Left ventricle myocardium inferior (tissue), 1 donor: Measurements from ENCODE around the gene ZFP1. TPM values are rescaled to one million over a fixed set of nuclear protein-coding genes. Genes with fewer than 3 reads are reported as not detected.

ENCODE experiments used
- DNase-seq: peaks from one replicate; pipeline ENCODE4 v3.0.0-alpha.2; 2020
- H3K27ac ChIP-seq: fragments of 200-600 bp; replicated peaks from 2 replicates; pipeline ENCODE4 v1.8.0; 2021
- H3K27me3 ChIP-seq: fragments of 200-600 bp; 2 replicates; pipeline ENCODE4 v1.8.0; 2021; ENCODE audit warnings: low read depth
- H3K36me3 ChIP-seq: fragments of 200-600 bp; 2 replicates; pipeline ENCODE4 v1.8.0; 2021
- H3K4me1 ChIP-seq: fragments of 200-600 bp; 2 replicates; pipeline ENCODE4 v1.8.0; 2021
- H3K4me3 ChIP-seq: fragments of 200-600 bp; 2 replicates; pipeline ENCODE4 v1.8.0; 2021; ENCODE audit warnings: mild to moderate bottlenecking, moderate library complexity
- H3K9me3 ChIP-seq: fragments of 200-600 bp; replicated peaks from 2 replicates; pipeline ENCODE4 v1.8.0; 2021
- CTCF ChIP-seq: fragments of 200-600 bp; IDR thresholded peaks from 2 replicates; pipeline ENCODE4 v1.8.0; 2021; ENCODE audit warnings: antibody characterized with exemption, mild to moderate bottlenecking, borderline replicate concordance
- intact Hi-C: fragments of 100-400 bp; cut with micrococcal nuclease; formaldehyde crosslinking; loops from one replicate; pipeline ENCODE4 v1.11.0; 2022
- total RNA-seq: library from RNA; stranded (reverse); fragmentation: NEBNext Ultra II Directional; extraction: Animal tissue kit (Norgen Biotek cat#: 25700); gene quantifications from one replicate; pipeline ENCODE4 v1.2.1, GENCODE V29; 2021
- donor health status: DM: no; HTN: yes; CAD: no; lungs with severe emphysema.

ZFP1 gene
- total RNA-seq, 1 donor from 2014 or later, result 6.7 TPM

- H3K4me3 ChIP-seq, result no peak overlapping the region
- TF ChIP-seq CTCF, result no peak
- no peaks in the 10 kb centered on the region for H3K9me3 ChIP-seq
- H3K27ac ChIP-seq, result no peak overlapping the region
- peaks cover 8% of the 10 kb centered on the region for H3K4me1 ChIP-seq
- DNase-seq, result no peak
- intact Hi-C loops, result no loop called here
- H3K27me3 ChIP-seq, result peaks cover 33% of the 10 kb centered on the region
- H3K36me3 ChIP-seq, result no peaks in the 10 kb centered on the region
Measured at GRCh38 chr16:75193730-75194444, 45.6 kb downstream of the ZFP1 start.

GRCh38 chr16:75195811-75196790 lies 47.8 kb downstream of the ZFP1 start:
- H3K4me1 ChIP-seq, result peaks cover 12% of the 10 kb centered on the region
- no peak overlapping the region for H3K4me3 ChIP-seq
- H3K27me3 ChIP-seq, result peaks cover 35% of the 10 kb centered on the region
- no peaks in the 10 kb centered on the region for H3K9me3 ChIP-seq
- no peak overlapping the region for H3K27ac ChIP-seq
- no peak for DNase-seq
- no peaks in the 10 kb centered on the region for H3K36me3 ChIP-seq
- no peak for TF ChIP-seq CTCF
- intact Hi-C loops, result no loop called here

GRCh38 chr16:75196836-75197235 lies 48.5 kb downstream of the ZFP1 start:
- TF ChIP-seq CTCF, result no peak
- Histone ChIP-seq H3K36me3 (no peaks in the 10 kb centered on the region), H3K27ac (no peak overlapping the region), H3K4me3 (no peak overlapping the region), H3K27me3 (peaks cover 35% of the 10 kb centered on the region), H3K9me3 (no peaks in the 10 kb centered on the region), H3K4me1 (peaks cover 12% of the 10 kb centered on the region)
- intact Hi-C loops, result no loop called here
- DNase-seq, result no peak

DNA sequence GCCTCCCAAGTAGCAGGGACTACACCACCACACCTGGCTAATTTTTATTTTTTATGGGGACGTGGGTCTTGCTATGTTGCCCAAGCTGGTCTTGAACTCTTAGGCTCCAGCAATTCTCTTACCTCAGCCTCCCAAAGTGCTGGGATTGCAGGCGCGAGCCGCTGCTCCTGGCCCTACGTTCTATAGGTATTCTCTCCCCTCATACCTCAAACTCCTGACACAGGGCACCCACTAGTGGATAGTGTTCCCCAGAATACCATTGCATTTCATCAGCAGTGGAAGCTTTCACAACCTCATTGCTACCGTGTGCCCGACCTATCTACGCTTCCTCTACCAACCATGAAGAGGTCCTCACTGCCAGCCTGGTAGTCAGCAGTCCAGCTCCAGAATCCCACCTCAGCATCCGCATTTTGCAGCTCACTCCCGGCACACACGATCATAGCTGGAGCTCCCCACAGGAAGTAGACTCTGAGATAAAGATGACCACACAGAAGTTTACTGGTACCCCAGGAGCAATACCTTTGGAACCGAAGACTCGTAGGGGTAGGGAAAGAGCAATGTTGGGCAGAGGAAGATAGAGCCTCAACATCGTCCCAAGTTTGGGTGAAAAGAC lies 49.3 kb downstream of the ZFP1 start:
- TF ChIP-seq CTCF, result no peak
- intact Hi-C loops, result no loop called here
- H3K27ac ChIP-seq, result no peak overlapping the region
- H3K4me1 ChIP-seq, result peaks cover 12% of the 10 kb centered on the region
- no peaks in the 10 kb centered on the region for H3K36me3 ChIP-seq
- no peak for DNase-seq
- H3K4me3 ChIP-seq, result peak overlapping the region; percentile 27
- no peaks in the 10 kb centered on the region for H3K9me3 ChIP-seq
- peaks cover 35% of the 10 kb centered on the region for H3K27me3 ChIP-seq

DNA sequence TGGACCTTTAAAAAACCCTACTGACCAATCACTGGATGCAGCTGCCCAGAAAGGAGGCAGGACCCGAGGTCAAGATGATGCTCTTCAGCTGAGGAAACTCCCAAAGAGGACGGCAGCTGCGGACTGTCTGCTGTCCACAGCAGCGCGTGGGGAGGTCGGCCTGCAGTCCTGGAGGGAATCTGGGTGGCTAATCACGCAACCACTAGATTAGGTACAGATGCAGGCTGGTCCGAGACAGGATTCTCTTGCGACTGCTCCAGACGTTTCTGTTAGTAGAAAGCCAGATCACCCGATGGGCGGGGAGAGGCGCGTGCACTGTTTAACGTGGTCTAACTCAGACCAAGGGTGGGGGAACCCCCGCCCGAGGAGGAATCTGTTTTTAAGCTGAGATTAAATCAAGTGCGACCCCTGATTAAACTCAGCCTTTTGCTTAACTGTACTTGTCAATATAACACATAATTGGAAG lies 49.8 kb downstream of the ZFP1 start:
- H3K4me1 ChIP-seq, result peaks cover 12% of the 10 kb centered on the region
- no peak for DNase-seq
- TF ChIP-seq CTCF, result no peak
- peak overlapping the region; percentile 27 for H3K4me3 ChIP-seq
- peaks cover 35% of the 10 kb centered on the region for H3K27me3 ChIP-seq
- intact Hi-C loops, result no loop called here
- H3K9me3 ChIP-seq, result no peaks in the 10 kb centered on the region
- no peaks in the 10 kb centered on the region for H3K36me3 ChIP-seq
- no peak overlapping the region for H3K27ac ChIP-seq
